Right cardiac atrium (tissue), 5 donors: ENCODE results near the gene FOLH1. TPM values are rescaled to one million over a fixed set of nuclear protein-coding genes. Genes with fewer than 3 reads are reported as not detected.
"Not testable (repeated sequence)": the region's sequence is repeated elsewhere in the genome, so short reads cannot be mapped to it uniquely, and the experiment has no call there.

ENCODE experiments used
- ATAC-seq, 2 donors: fragments of 200-7000 bp; cut with Tn5 transposase; one replicate each; pipeline versions ENCODE4 v1.8.0 to v1.9.1; 2020; ENCODE audit warnings: moderate library complexity in 2 of 2, mild to moderate bottlenecking in 1 of 2
- DNase-seq, 3 donors: peaks; one replicate each; pipeline ENCODE4 v3.0.0-alpha.2; 2020
- H3K27ac ChIP-seq: one replicate; pipeline ENCODE4 v1.5.1; 2013; ENCODE audit warnings: mild to moderate bottlenecking, low read length, control low read depth, moderate library complexity
- H3K27me3 ChIP-seq: one replicate; pipeline ENCODE4 v1.6.1; 2013; ENCODE audit not compliant: control insufficient read depth, insufficient read depth
- H3K4me1 ChIP-seq: one replicate; pipeline ENCODE4 v1.6.1; 2013; ENCODE audit warnings: low read length; ENCODE audit not compliant: control insufficient read depth, insufficient read depth
- H3K4me3 ChIP-seq: one replicate; pipeline ENCODE4 v1.5.1; 2013; ENCODE audit warnings: low read length, control low read depth
- H3K9me3 ChIP-seq: one replicate; pipeline ENCODE4 v1.6.1; 2013; ENCODE audit warnings: low read length; ENCODE audit not compliant: control insufficient read depth
- WGBS: extraction: QIAGEN DNeasy Blood & Tissue Kit; methylation state at CpG from one replicate; pipeline ENCODE4 v1.1.7; 2013; 5-methylcytosine and 5-hydroxymethylcytosine counted together
- intact Hi-C, 4 donors: fragments of 100-400 bp; cut with DNase I; formaldehyde crosslinking; loops; one replicate each; pipeline versions ENCODE4 v1.11.0 to v1.14.0; 2022 to 2023
- polyA plus RNA-seq: library from polyadenylated mRNA; stranded (reverse); fragments of 200-250 nt; gene quantifications from one replicate; pipeline ENCODE4 v1.2.3, GENCODE V29; 2013
- total RNA-seq, 4 donors: library from RNA; stranded (reverse); fragmentation: NEBNext Ultra II Directional; extraction: Animal tissue kit (Norgen Biotek cat#: 25700); gene quantifications; one replicate each; pipeline ENCODE4 v1.2.1, GENCODE V29; 2021
- donor health status: healthy with polysubstance abuse.
- donor health status: DM: no; HTN: yes; CAD: no.
- donor health status: DM: no; HTN: no; CAD: no.
- donor health status: DM: no; HTN: yes; CAD: no; lungs with severe emphysema.
- donor health status: DM: yes; HTN: yes; CAD: no.

The FOLH1 gene
- total and polyA plus RNA-seq, 5 donors: 0.34 to 0.72 (median 0.56) TPM

- intact Hi-C loops, ATAC-seq, H3K9me3 ChIP-seq, H3K27me3 ChIP-seq, DNase-seq, H3K4me1 ChIP-seq, H3K27ac ChIP-seq, H3K4me3 ChIP-seq: not testable (repeated sequence)
- WGBS: 58% methylated on average over 3 of the region's 3 CpGs
These were observed 30.5 kb downstream of the FOLH1 start for GRCh38 chr11:49177936-49178335.

GRCh38 chr11:49175378-49175777 is 33.0 kb downstream of the FOLH1 start:
- H3K27ac ChIP-seq, ATAC-seq, H3K4me3 ChIP-seq: not testable (repeated sequence)

GRCh38 chr11:49174691-49175366 is 33.6 kb downstream of the FOLH1 start:
- H3K4me3 ChIP-seq, ATAC-seq, H3K27ac ChIP-seq, intact Hi-C loops, DNase-seq, H3K27me3 ChIP-seq, H3K9me3 ChIP-seq, H3K4me1 ChIP-seq: not testable (repeated sequence)
- WGBS: 75% methylated on average over 2 of the region's 3 CpGs

More at GRCh38 chr11:49175378-49175777, 33.0 kb downstream of the FOLH1 start:
- DNase-seq, H3K4me1 ChIP-seq, H3K9me3 ChIP-seq, H3K27me3 ChIP-seq, intact Hi-C loops: not testable (repeated sequence)

- H3K27me3 ChIP-seq, DNase-seq, intact Hi-C loops, H3K9me3 ChIP-seq, H3K4me1 ChIP-seq, ATAC-seq, H3K4me3 ChIP-seq, H3K27ac ChIP-seq: not testable (repeated sequence)
- 73% methylated on average over 3 of the region's 3 CpGs for WGBS
These were observed 36.8 kb downstream of the FOLH1 start for GRCh38 chr11:49171613-49172012.

- DNase-seq, H3K4me3 ChIP-seq, intact Hi-C loops, H3K27ac ChIP-seq, H3K27me3 ChIP-seq, H3K9me3 ChIP-seq, ATAC-seq, H3K4me1 ChIP-seq: not testable (repeated sequence)
- WGBS: 79% methylated on average over 3 of the region's 3 CpGs
These were observed 38.8 kb downstream of the FOLH1 start for GRCh38 chr11:49169579-49169978.

GRCh38 chr11:49168992-49169391 is 39.4 kb downstream of the FOLH1 start:
- ATAC-seq, H3K27me3 ChIP-seq, H3K9me3 ChIP-seq, intact Hi-C loops, H3K4me1 ChIP-seq, DNase-seq, H3K27ac ChIP-seq, H3K4me3 ChIP-seq: not testable (repeated sequence)
- WGBS: 88% methylated on average over 4 of the region's 4 CpGs

- H3K9me3 ChIP-seq: no peaks in the 10 kb centered on the region
- DNase-seq: peak in 1 of 3 donors; percentile 12
- 87% methylated on average over 12 of the region's 12 CpGs for WGBS
- intact Hi-C loops: no loop called here
- no peaks in the 10 kb centered on the region for H3K4me1 ChIP-seq
- no peak for ATAC-seq
- no peak overlapping the region for H3K27ac ChIP-seq
- H3K4me3 ChIP-seq: no peak overlapping the region
- no peaks in the 10 kb centered on the region for H3K27me3 ChIP-seq
These were observed 57.2 kb downstream of the FOLH1 start for GRCh38 chr11:49151211-49151610.

GRCh38 chr11:49102356-49102755 is 106.0 kb downstream of the FOLH1 start:
- H3K4me3 ChIP-seq, H3K4me1 ChIP-seq, intact Hi-C loops, H3K27me3 ChIP-seq, ATAC-seq, H3K9me3 ChIP-seq, H3K27ac ChIP-seq: not testable (repeated sequence)
- WGBS: 89% methylated on average over 23 of the region's 24 CpGs
- peak in 1 of 3 donors; percentile 36 for DNase-seq

Other genes starting within 250 kb of the FOLH1 start
- not detected for gene TRIM51G, start 224.7 kb downstream of the FOLH1 start, total RNA-seq
- gene TRIM51G, start 224.7 kb downstream of the FOLH1 start, polyA plus RNA-seq: not detected
- gene TRIM49B, start 179.8 kb downstream of the FOLH1 start, total RNA-seq: not detected
- not detected for gene TRIM49B, start 179.8 kb downstream of the FOLH1 start, polyA plus RNA-seq
- gene TRIM64C, start 149.5 kb downstream of the FOLH1 start, total RNA-seq: not detected
- not detected for gene TRIM64C, start 149.5 kb downstream of the FOLH1 start, polyA plus RNA-seq